ENCODE measurements around the gene MAP3K6. TPM values are rescaled to one million over a fixed set of nuclear protein-coding genes. Genes with fewer than 3 reads are reported as not detected.
"Not testable (repeated sequence)": the region's sequence is repeated elsewhere in the genome, so short reads cannot be mapped to it uniquely, and the experiment has no call there.

MAP3K6 gene
- total RNA-seq, result 10 to 100 TPM; 10.1 to 11.6 TPM
- 1 to 10 TPM; 1.7 to 6.0 (median 3.0) TPM for polyA plus RNA-seq
- total RNA-seq, result 0.45 to 14.1 (median 3.4) reads per million in 6 experiments

DNA sequence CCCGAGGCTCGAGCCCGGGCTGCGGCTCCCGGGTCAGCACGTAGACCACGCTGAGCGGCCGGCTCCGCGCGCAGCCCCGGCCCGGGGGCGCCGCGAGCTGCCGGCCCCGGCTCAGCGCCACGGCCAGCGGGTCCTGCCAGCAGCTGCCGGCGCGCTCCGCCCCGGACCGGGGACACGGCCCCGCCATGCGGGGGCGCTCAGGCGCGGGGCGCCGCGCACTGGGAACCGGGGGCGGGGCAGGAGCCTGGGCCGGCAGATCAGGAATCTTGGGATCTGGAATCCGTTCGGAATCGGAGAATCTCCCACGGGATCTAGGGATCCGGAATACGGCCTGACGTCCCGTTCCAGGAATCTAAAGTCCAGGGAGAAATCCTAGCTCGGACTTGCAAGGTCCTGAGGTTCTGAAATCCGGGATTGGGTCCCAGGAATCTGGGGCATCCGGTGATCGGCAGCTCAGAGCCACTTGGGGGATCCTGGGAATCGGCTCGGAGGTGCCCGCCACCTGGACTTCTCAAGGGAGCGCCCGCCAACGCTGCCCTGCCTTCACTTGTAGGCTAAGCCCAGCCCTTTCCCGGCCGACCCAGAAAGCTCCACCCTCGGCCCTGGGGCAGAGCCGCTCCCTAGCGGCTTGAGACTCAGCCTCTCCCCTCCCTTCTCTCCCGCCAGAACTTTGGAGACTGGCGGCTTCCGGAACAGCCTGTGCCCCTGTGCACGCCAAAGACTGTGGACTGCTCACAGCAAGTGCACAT lies at the start of gene MAP3K6:
Gene MAP3K6 (minus strand): TSS at position 551 of the 749 bp plus-strand sequence. CDS start 364 bp downstream, at position 187.
- Mint-ChIP-seq H3K4me1 (peaks cover 14 to 47% (median 41%) of the 10 kb centered on the region in 4 donors), H3K27ac (peak within 1 kb of the TSS in 8 of 10 donors; percentile 42 to 92 (median 66)), H3K36me3 (no peaks in the 10 kb centered on the region), H3K4me3 (peak within 1 kb of the TSS; percentile 81 to 92 (median 86)), H3K27me3 (no peaks in the 10 kb centered on the region), H3K9me3 (no peaks in the 10 kb centered on the region)
- POLR2A ChIA-PET, result interaction anchor here (2.2 to 3.2 kb wide), 3 partner anchors 10 to 24 kb away, joined by 8 to 31 read pairs (median 9); partner anchors contain the start of gene SYTL1
- ATAC-seq, result peak; percentile 55 to 57
- peak in 3 of 10 donors; percentile 41 to 49 (median 43) for DNase-seq

GRCh38 chr1:27414091-27414490 lies 47.3 kb upstream of the MAP3K6 start:
- peaks cover 14 to 38% (median 26%) of the 10 kb centered on the region in 4 donors for H3K4me1 Mint-ChIP-seq
- no peaks in the 10 kb centered on the region for H3K9me3 Mint-ChIP-seq
- POLR2A ChIA-PET, result interaction anchor here (2.8 kb wide), 1 partner anchor 16 kb away, joined by 9 read pairs; no protein-coding TSS in a partner anchor
- H3K27me3 Mint-ChIP-seq, result no peaks in the 10 kb centered on the region
- H3K36me3 Mint-ChIP-seq, result peaks cover 14 to 95% (median 23%) of the 10 kb centered on the region in 3 donors
- H3K27ac Mint-ChIP-seq, result peak overlapping the region in 1 of 10 donors; percentile 82
- ATAC-seq (no peak), DNase-seq (no peak)
- H3K4me3 Mint-ChIP-seq, result no peak overlapping the region

DNA sequence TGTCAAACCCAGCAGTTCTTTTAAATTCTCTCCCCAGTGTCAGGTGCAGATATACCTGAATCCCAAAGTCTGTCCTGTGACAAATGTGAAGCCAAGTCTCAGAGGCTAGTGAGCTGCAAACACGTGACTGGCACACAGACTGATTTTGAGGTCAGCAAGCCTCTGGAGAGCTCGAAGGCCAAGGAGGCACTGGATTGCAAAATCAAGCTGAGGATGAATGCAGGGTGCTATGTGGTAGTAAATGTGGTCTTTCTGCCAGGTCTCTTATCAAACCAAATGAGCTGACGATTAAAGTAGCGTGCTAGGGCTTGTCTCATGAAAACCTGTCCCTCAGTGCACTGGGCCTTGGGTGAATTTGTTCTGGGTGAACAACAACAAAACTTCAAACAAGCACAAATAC lies 46.2 kb upstream of the MAP3K6 start:
- peaks cover 14 to 95% (median 21%) of the 10 kb centered on the region in 3 donors for H3K36me3 Mint-ChIP-seq
- DNase-seq, result no peak
- H3K4me3 Mint-ChIP-seq, result no peak overlapping the region
- H3K27me3 Mint-ChIP-seq, result no peaks in the 10 kb centered on the region
- no peaks in the 10 kb centered on the region for H3K9me3 Mint-ChIP-seq
- H3K4me1 Mint-ChIP-seq, result peaks cover 11 to 27% (median 17%) of the 10 kb centered on the region in 4 donors
- ATAC-seq, result no peak
- H3K27ac Mint-ChIP-seq, result peak overlapping the region in 1 of 10 donors; percentile 6
- POLR2A ChIA-PET, result interaction anchor here (0.8 kb wide), 1 partner anchor 100 kb away, joined by 3 read pairs; no protein-coding TSS in a partner anchor

GRCh38 chr1:27412502-27412901 lies 45.7 kb upstream of the MAP3K6 start:
- POLR2A ChIA-PET, result interaction anchor here (0.8 kb wide), 1 partner anchor 100 kb away, joined by 3 read pairs; no protein-coding TSS in a partner anchor
- Mint-ChIP-seq H3K27ac (peak overlapping the region in 1 of 10 donors; percentile 15), H3K4me3 (no peak overlapping the region), H3K4me1 (peaks cover 11 to 25% (median 16%) of the 10 kb centered on the region in 4 donors), H3K36me3 (peaks cover 14 to 95% (median 21%) of the 10 kb centered on the region in 3 donors), H3K27me3 (no peaks in the 10 kb centered on the region), H3K9me3 (no peaks in the 10 kb centered on the region)
- DNase-seq (no peak), ATAC-seq (no peak)

- H3K27me3 Mint-ChIP-seq, result no peaks in the 10 kb centered on the region
- no peak overlapping the region for H3K4me3 Mint-ChIP-seq
- H3K36me3 Mint-ChIP-seq, result peaks cover 11 to 83% (median 16%) of the 10 kb centered on the region in 3 donors
- ATAC-seq, result no peak
- H3K27ac Mint-ChIP-seq, result peak overlapping the region in 4 of 10 donors; percentile 11 to 48 (median 34)
- DNase-seq, result no peak
- H3K9me3 Mint-ChIP-seq, result no peaks in the 10 kb centered on the region
- H3K4me1 Mint-ChIP-seq, result peaks cover under 1 to 19% (median 3%) of the 10 kb centered on the region in 4 donors
- POLR2A ChIA-PET, result interaction anchor here (0.5 to 1.3 kb wide), 3 partner anchors 12 to 94 kb away, joined by 3 to 7 read pairs (median 3); no protein-coding TSS in a partner anchor
Observed at GRCh38 chr1:27410709-27411108, 43.9 kb upstream of the MAP3K6 start.

GRCh38 chr1:27409669-27410068 lies 42.9 kb upstream of the MAP3K6 start:
- no peak for ATAC-seq
- no peaks in the 10 kb centered on the region for H3K27me3 Mint-ChIP-seq
- peak overlapping the region in 1 of 10 donors; percentile 62 for H3K27ac Mint-ChIP-seq
- no peak for DNase-seq
- H3K4me1 Mint-ChIP-seq, result peaks cover 0 to 18% (median 1%) of the 10 kb centered on the region in 4 donors
- H3K36me3 Mint-ChIP-seq, result peaks cover 3 to 73% (median 8%) of the 10 kb centered on the region in 3 donors
- H3K4me3 Mint-ChIP-seq, result no peak overlapping the region
- POLR2A ChIA-PET, result interaction anchor here (1.2 kb wide), 1 partner anchor 72 kb away, joined by 3 read pairs; no protein-coding TSS in a partner anchor
- H3K9me3 Mint-ChIP-seq, result no peaks in the 10 kb centered on the region

GRCh38 chr1:27408151-27408550 lies 41.4 kb upstream of the MAP3K6 start:
- no peak for ATAC-seq
- no peaks in the 10 kb centered on the region for H3K27me3 Mint-ChIP-seq
- H3K4me1 Mint-ChIP-seq, result peaks cover 8 to 33% (median 12%) of the 10 kb centered on the region in 4 donors
- H3K36me3 Mint-ChIP-seq, result peaks cover 0 to 58% (median 8%) of the 10 kb centered on the region in 3 donors
- H3K27ac Mint-ChIP-seq, result peak overlapping the region in 5 of 10 donors; percentile 22 to 69 (median 56)
- POLR2A ChIA-PET, result no interaction called here
- no peaks in the 10 kb centered on the region for H3K9me3 Mint-ChIP-seq
- no peak overlapping the region for H3K4me3 Mint-ChIP-seq
- no peak for DNase-seq

DNA sequence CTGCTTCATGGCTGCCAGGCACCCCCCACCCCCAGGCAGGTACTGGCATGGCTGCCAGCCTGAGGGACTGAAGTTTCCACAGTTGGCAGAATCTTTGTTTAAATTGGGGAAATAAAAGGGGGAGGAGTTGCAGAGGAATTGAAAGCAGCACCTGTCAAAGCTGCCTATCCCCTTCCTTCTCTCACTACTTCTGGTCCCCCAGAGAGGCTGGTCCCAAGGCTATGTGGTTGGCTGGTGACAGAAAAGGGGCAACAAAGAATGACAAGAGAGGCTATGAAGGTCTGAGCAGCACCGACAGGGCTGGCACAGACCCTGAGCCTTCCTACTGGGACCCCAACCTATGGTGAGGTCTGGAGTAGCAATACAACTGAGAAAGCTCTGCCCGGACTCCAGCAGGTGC lies 40.0 kb upstream of the MAP3K6 start:
- H3K36me3 Mint-ChIP-seq, result peaks cover 0 to 45% (median 3%) of the 10 kb centered on the region in 3 donors
- POLR2A ChIA-PET, DNase-seq, H3K4me3 Mint-ChIP-seq, H3K9me3 Mint-ChIP-seq, H3K27me3 Mint-ChIP-seq, ATAC-seq: not testable (repeated sequence)
- peak overlapping the region in 4 of 10 donors; percentile 25 to 56 (median 46) for H3K27ac Mint-ChIP-seq
- H3K4me1 Mint-ChIP-seq, result peaks cover 12 to 47% (median 21%) of the 10 kb centered on the region in 4 donors

DNA sequence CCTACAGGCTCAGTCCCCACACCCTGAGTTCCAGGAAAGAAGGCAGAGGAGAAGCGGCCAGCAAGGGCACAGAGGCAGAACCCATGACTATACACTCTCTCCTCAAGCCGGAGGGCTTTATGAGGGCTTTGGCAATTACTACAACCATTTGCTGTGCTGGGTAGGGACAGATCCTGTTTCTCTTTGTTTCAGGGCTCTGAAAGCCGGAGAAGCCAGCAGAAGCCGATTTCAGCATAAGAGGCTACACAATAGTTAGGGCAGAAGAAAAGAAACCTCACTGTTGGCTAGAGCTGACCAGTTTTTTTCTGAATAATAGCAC lies 39.6 kb upstream of the MAP3K6 start:
- ATAC-seq, result no peak
- peaks cover 0 to 43% (median 3%) of the 10 kb centered on the region in 3 donors for H3K36me3 Mint-ChIP-seq

DNA sequence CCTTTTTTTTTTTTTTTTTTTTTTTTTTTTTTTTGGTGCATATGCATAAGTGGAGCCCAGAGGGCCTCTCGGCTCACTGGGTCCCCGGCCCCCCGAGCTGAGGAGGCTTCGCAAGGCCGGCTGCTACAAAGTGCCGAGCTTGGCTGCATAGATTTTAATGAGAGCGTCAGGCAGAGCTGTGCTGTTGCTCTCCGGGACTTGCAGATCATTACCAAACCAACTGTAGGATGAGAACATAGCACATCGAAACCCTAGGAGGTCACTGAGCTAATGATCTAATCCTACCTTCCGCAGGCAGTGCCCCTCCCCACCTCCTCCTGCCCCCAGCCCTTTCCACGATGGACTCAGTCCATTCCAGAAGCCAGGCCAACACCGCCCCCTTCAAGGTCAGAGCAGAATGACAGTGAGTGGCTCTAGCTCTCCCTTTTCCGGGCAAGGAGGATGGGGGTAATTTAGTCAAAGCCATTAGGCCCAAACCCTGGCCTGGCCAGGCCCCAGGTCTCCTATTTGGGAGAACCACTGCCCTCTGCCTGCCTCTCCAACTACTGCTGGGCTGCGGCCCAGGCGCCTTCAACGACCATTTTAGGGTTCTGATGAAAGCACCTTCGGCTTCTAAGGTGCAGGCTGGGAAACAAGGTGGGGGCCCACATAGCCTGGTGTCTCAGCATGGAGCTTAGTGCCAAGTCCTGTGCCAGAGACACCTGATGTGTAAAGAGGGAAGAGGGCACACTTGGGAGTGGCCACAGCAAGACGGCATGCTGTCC lies 39.0 kb upstream of the MAP3K6 start:
- H3K4me1 Mint-ChIP-seq, result peaks cover 12 to 52% (median 23%) of the 10 kb centered on the region in 4 donors
- H3K27ac Mint-ChIP-seq, result peak overlapping the region in 4 of 10 donors; percentile 14 to 86 (median 54)
- ATAC-seq, H3K4me3 Mint-ChIP-seq, H3K27me3 Mint-ChIP-seq, DNase-seq, H3K9me3 Mint-ChIP-seq: not testable (repeated sequence)
- POLR2A ChIA-PET, result interaction anchor here (0.8 to 0.9 kb wide), 2 partner anchors 12 to 25 kb away, joined by 3 read pairs; no protein-coding TSS in a partner anchor
- H3K36me3 Mint-ChIP-seq, result peaks cover 0 to 37% (median 3%) of the 10 kb centered on the region in 3 donors

More for the DNA sequence above, 39.6 kb upstream of the MAP3K6 start:
- H3K27ac Mint-ChIP-seq, result peak overlapping the region in 3 of 10 donors; percentile 50 to 86 (median 58)
- no peak overlapping the region for H3K4me3 Mint-ChIP-seq
- H3K4me1 Mint-ChIP-seq, result peaks cover 12 to 52% (median 23%) of the 10 kb centered on the region in 4 donors
- POLR2A ChIA-PET, result interaction anchor here (0.8 kb wide), 1 partner anchor 11 kb away, joined by 3 read pairs; no protein-coding TSS in a partner anchor
- H3K9me3 Mint-ChIP-seq, result no peaks in the 10 kb centered on the region
- no peaks in the 10 kb centered on the region for H3K27me3 Mint-ChIP-seq
- no peak for DNase-seq

DNA sequence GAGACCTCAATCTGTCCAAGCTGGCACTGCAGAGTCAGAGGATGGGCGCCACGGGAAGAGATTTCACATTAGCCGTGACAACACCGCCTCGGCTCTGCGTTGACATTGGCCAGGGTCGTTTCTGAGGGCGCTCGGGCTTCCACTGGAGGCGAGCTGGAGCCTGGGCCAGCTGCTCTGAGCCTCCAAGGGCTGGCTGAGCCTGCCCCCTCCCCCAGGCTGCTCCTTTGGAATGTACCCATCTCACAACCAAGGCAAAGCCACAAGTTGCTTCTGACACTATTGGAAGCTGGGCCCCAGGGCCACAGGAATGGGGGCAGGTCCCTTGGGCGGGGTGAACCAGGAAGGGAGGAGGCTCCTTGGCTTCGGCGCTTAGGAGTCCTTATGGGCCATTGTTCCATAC lies 38.3 kb upstream of the MAP3K6 start:
- H3K27ac Mint-ChIP-seq, result peak overlapping the region in 5 of 10 donors; percentile 18 to 74 (median 47)
- peaks cover 14 to 56% (median 26%) of the 10 kb centered on the region in 4 donors for H3K4me1 Mint-ChIP-seq
- H3K4me3 Mint-ChIP-seq, result no peak overlapping the region
- no peaks in the 10 kb centered on the region for H3K27me3 Mint-ChIP-seq
- H3K36me3 Mint-ChIP-seq, result peaks cover 0 to 30% (median 3%) of the 10 kb centered on the region in 3 donors
- no peaks in the 10 kb centered on the region for H3K9me3 Mint-ChIP-seq
- DNase-seq (no peak), ATAC-seq (no peak)
- POLR2A ChIA-PET, result interaction anchor here (0.6 to 0.9 kb wide), 3 partner anchors 26 to 122 kb away, joined by 3 to 6 read pairs (median 4); no protein-coding TSS in a partner anchor

- Mint-ChIP-seq H3K4me1 (peaks cover 14 to 56% (median 27%) of the 10 kb centered on the region in 4 donors), H3K36me3 (peaks cover 0 to 20% (median 3%) of the 10 kb centered on the region in 3 donors), H3K9me3 (no peaks in the 10 kb centered on the region), H3K27me3 (no peaks in the 10 kb centered on the region), H3K4me3 (peak overlapping the region in 8 of 10 donors; percentile 26 to 70 (median 50)), H3K27ac (peak overlapping the region; percentile 74 to 93 (median 89))
- ATAC-seq (no peak), DNase-seq (no peak)
- POLR2A ChIA-PET, result interaction anchor here (0.6 to 1.7 kb wide), 6 partner anchors 39 to 259 kb away, joined by 3 to 5 read pairs (median 4); partner anchors contain the start of gene WASF2
Observed at GRCh38 chr1:27403931-27404330, 37.2 kb upstream of the MAP3K6 start.

All from naive thymus-derived CD8-positive, alpha-beta T cell (primary cell).